Keratinocyte (primary cell): ENCODE measurements around the gene TMEM18. TPM values are rescaled to one million over a fixed set of nuclear protein-coding genes. Genes with fewer than 3 reads are reported as not detected.

Experiments used
- DNase-seq: peaks from one replicate; pipeline ENCODE4 v3.0.0-alpha.2; 2011; ENCODE audit warnings: low read depth, missing footprints, low spot score
- FAIRE-seq: peaks from 2 replicates; lab custom pipeline; 2011; peaks lifted over from hg19 to GRCh38; lab: Jason Lieb, UNC
- H2AFZ ChIP-seq: 2 replicates; pipeline ENCODE4 v1.6.0; 2012; ENCODE audit warnings: low read length, control low read depth, inconsistent platforms; ENCODE audit not compliant: control insufficient read depth
- H3K27ac ChIP-seq: 2 replicates; pipeline ENCODE4 v1.5.1; 2011; ENCODE audit warnings: low read length; ENCODE audit not compliant: control insufficient read depth, insufficient read depth
- H3K27me3 ChIP-seq: 3 replicates; pipeline ENCODE4 v1.6.0; 2011; ENCODE audit warnings: low read length; ENCODE audit not compliant: control insufficient read depth, insufficient read depth; ENCODE audit errors: extremely low read depth
- H3K36me3 ChIP-seq, 2 experiments: 2 replicates in 1 of 2; 3 replicates in 1 of 2; pipeline ENCODE4 v1.5.1; 2011; ENCODE audit warnings: low read length in 2 of 2, mild to moderate bottlenecking in 1 of 2; ENCODE audit not compliant: control insufficient read depth in 2 of 2, insufficient read depth in 2 of 2; ENCODE audit errors: extremely low read depth in 1 of 2
- H3K4me1 ChIP-seq: 3 replicates; pipeline ENCODE4 v1.5.1; 2011; ENCODE audit warnings: low read length; ENCODE audit not compliant: control insufficient read depth, insufficient read depth; ENCODE audit errors: extremely low read depth
- H3K4me2 ChIP-seq: 3 replicates; pipeline ENCODE4 v1.6.0; 2011; ENCODE audit warnings: low read depth, low read length; ENCODE audit not compliant: control insufficient read depth, insufficient read depth; ENCODE audit errors: extremely low read depth
- H3K4me3 ChIP-seq, 3 experiments: fragments of 200-600 bp in 1 of 3; sonication (generic) in 1 of 3; 2 replicates in 2 of 3; 3 replicates in 1 of 3; pipeline ENCODE4 v1.5.1; 2011 to 2016; ENCODE audit warnings: low read length in 3 of 3, mild to moderate bottlenecking in 3 of 3, control low read depth in 2 of 3, inconsistent platforms in 1 of 3, low read depth in 1 of 3, mixed read lengths in 1 of 3, mixed run types in 1 of 3, moderate library complexity in 1 of 3; ENCODE audit not compliant: control insufficient read depth in 2 of 3, insufficient read depth in 2 of 3; ENCODE audit errors: extremely low read depth in 1 of 3
- H3K79me2 ChIP-seq: 2 replicates; pipeline ENCODE4 v1.6.0; 2012; ENCODE audit warnings: low read length; ENCODE audit not compliant: control insufficient read depth, insufficient read depth
- H3K9ac ChIP-seq: 3 replicates; pipeline ENCODE4 v1.6.0; 2011; ENCODE audit warnings: low read length; ENCODE audit not compliant: control insufficient read depth, insufficient read depth; ENCODE audit errors: extremely low read depth
- H3K9me1 ChIP-seq: 3 replicates; pipeline ENCODE4 v1.6.0; 2011; ENCODE audit warnings: low read length; ENCODE audit not compliant: control insufficient read depth, insufficient read depth; ENCODE audit errors: extremely low read depth
- H3K9me3 ChIP-seq: 2 replicates; pipeline ENCODE4 v1.5.1; 2012; ENCODE audit warnings: low read depth, low read length; ENCODE audit not compliant: control insufficient read depth
- H4K20me1 ChIP-seq: 3 replicates; pipeline ENCODE4 v1.6.0; 2011; ENCODE audit warnings: low read length; ENCODE audit not compliant: control insufficient read depth, insufficient read depth; ENCODE audit errors: extremely low read depth
- CTCF ChIP-seq, 3 experiments: IDR thresholded peaks in 1 of 3; conservative IDR thresholded peaks in 1 of 3; optimal IDR thresholded peaks in 1 of 3; 2 replicates in 2 of 3; 3 replicates in 1 of 3; pipeline versions ENCODE3 to v1.5.1; 2011; ENCODE audit warnings: low read length in 3 of 3, mild to moderate bottlenecking in 3 of 3, moderate library complexity in 2 of 3, control low read depth in 1 of 3, inconsistent platforms in 1 of 3; ENCODE audit not compliant: insufficient read depth in 2 of 3; ENCODE audit errors: extremely low read depth in 1 of 3
- EZH2 ChIP-seq: IDR thresholded peaks from one replicate; pipeline ENCODE4 v1.6.1; 2012; ENCODE audit warnings: inconsistent platforms, mild to moderate bottlenecking, low read length, moderate library complexity
- dilution Hi-C: fragments of 300-500 bp; cut with MboI; formaldehyde crosslinking; loops from one replicate; pipeline ENCODE4 v1.7.0; 2020; ENCODE audit warnings: low sequenced_read_pairs; ENCODE audit not compliant: extremely low pct_ligation_motif_present
- polyA plus RNA-seq, 5 experiments: library from polyadenylated mRNA; depleted of rRNA in 3 of 5; stranded (reverse) in 3 of 5; stranded (forward) in 1 of 5; unstranded in 1 of 5; fragments of >200 nt; gene quantifications; 1 replicate in 1 of 5; 2 replicates in 3 of 5; 3 replicates in 1 of 5; pipeline versions ENCODE4 v1.2.1 to v1.2.3, GENCODE V29; 2011 to 2012; ENCODE audit warnings: missing spikeins in 2 of 5, low read depth in 1 of 5, low replicate concordance in 1 of 5

Gene TMEM18
- polyA plus RNA-seq, 1 donor (not counting 4 experiments of a cell fraction or from before 2014, with no cell fraction given): 27.7 TPM

- Histone ChIP-seq H3K4me2 (no peak overlapping the region), H2AFZ (no peak overlapping the region), H3K9me3 (no peaks in the 10 kb centered on the region), H3K4me1 (no peaks in the 10 kb centered on the region), H3K27me3 (no peaks in the 10 kb centered on the region), H3K9ac (no peak overlapping the region), H3K27ac (no peak overlapping the region), H4K20me1 (no peaks in the 10 kb centered on the region), H3K4me3 (no peak overlapping the region), H3K9me1 (no peaks in the 10 kb centered on the region), H3K36me3 (no peaks in the 10 kb centered on the region), H3K79me2 (no peaks in the 10 kb centered on the region)
- FAIRE-seq (peak; percentile 72), DNase-seq (no peak)
- TF ChIP-seq EZH2 (no peak), CTCF (optimal IDR thresholded peaks at IDR 0.05 in 1 of 3, IDR thresholded peaks at IDR 0.05 in 1 of 3, conservative IDR thresholded peaks at IDR 0.05 in 1 of 3; ENCODE audit: extremely low read depth in 1 of 3, insufficient read depth in 2 of 3, low read length in 3 of 3) (peak; percentile 63 to 76 (median 74))
- dilution Hi-C loops: no loop called here
Observed at GRCh38 chr2:714005-714741, 37.0 kb upstream of the TMEM18 start.

- DNase-seq (no peak), FAIRE-seq (no peak)
- Histone ChIP-seq H3K4me1 (no peaks in the 10 kb centered on the region), H3K9me3 (no peaks in the 10 kb centered on the region), H3K9ac (no peak overlapping the region), H3K4me3 (no peak overlapping the region), H3K4me2 (no peak overlapping the region), H3K79me2 (no peaks in the 10 kb centered on the region), H3K9me1 (no peaks in the 10 kb centered on the region), H3K27ac (no peak overlapping the region), H2AFZ (no peak overlapping the region), H3K27me3 (no peaks in the 10 kb centered on the region), H3K36me3 (no peaks in the 10 kb centered on the region), H4K20me1 (no peaks in the 10 kb centered on the region)
- TF ChIP-seq EZH2: no peak
- TF ChIP-seq CTCF (optimal IDR thresholded peaks at IDR 0.05 in 1 of 3, IDR thresholded peaks at IDR 0.05 in 1 of 3, conservative IDR thresholded peaks at IDR 0.05 in 1 of 3; ENCODE audit: extremely low read depth in 1 of 3, insufficient read depth in 2 of 3, low read length in 3 of 3): no peak
- dilution Hi-C loops: no loop called here
Observed at GRCh38 chr2:710867-711665, 33.9 kb upstream of the TMEM18 start.
